NCI-H146 (cell line): ENCODE measurements around the gene NTF4.
A peak's percentile ranks its signal among the peaks of the same experiment; 100 is the strongest.

Experiments
- DNase-seq: peaks from one replicate; lab custom pipeline; 2025; lab: John Stamatoyannopoulos, UW

NTF4 gene

DNA sequence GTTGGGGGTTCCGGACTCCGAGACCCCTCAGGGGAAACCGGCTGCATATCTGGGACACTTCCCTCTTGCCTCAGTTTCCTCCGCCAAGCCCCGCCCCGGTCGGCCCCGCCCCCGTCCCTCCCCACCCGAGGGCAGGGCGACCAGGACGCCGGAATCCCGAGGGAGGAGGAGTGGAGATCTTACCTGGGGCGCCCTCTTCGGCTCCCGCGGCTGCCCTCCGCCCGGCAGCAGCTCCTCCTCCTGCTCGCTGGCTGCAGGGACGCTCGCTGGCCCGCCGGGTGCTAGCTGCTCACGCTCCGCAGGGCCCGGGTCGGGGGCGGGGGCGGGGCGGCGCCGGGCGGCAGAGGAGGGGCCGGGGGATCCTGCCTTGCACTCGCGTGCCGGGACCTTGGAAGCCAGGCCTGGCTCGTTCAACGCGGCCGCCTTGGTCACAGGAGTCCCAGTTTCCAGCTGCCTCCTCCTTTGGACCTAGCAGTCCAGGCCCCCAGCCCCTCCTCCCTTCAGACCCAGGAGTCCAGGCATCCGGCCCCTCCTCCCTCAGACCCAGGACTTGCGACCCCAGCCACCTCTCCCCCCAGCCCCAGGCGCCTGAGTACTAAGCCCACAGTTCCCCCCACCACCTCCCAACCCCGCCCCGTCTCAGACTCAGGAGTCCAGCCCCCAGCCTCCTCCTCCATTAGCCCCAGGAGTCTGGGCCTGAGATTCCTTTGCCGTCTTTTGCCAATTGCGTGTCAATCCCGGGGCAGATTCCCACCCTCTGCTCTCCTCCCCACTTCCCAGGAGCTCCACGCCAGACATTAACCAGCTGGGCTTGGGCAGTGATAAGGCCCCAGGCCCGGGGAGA lies at the start of gene NTF4:
Gene NTF4 (minus strand): TSS at position 51 of the 844 bp plus-strand sequence. CDS start 2,821 bp downstream, outside the sequence.
- DNase-seq = peak; percentile 26

- peak; percentile 72 for DNase-seq
These were observed 49.4 kb upstream of the NTF4 start, which contains the start of gene LIN7B for GRCh38 chr19:49113762-49114629. TSS of gene LIN7B (plus strand) at chr19:49114370. CDS start at chr19:49114405, 35 bp downstream.

DNA sequence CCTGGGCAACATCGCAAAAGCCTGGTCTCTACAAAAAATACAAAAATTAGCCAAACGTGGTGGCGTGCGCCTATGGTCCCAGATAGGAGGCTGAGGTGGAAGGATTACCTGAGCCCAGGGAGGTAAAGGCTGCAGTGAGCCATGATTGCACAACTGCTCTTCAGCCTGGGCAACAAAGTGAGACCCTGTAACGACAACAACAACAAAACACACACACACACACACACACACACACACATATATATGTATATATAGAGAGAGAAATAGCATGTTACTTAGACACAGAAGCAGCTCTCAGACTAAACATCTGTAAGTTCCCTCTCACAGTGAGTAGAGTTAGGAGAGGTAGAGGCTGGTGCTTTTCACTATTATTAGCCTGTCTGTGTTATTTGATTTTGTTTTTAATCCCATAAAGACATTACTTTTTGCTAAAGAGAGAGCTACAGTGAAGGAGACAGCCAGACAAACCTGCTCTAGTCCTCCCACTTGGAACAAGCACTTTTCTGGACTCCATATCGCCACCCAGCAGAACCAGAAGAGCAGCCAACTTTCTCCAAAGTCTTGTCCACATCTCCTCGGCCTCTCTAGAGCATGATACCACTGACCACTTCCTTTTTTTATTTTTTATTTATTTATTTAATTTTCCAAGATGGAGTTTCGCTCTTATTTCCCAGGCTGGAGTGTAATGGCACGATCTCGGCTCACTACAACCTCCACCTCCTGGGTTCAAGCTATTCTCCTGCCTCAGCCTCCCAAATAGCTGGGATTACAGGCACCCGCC lies 46.8 kb upstream of the NTF4 start:
- no peak for DNase-seq

GRCh38 chr19:49110567-49110966 lies 45.9 kb upstream of the NTF4 start:
- no peak for DNase-seq

DNA sequence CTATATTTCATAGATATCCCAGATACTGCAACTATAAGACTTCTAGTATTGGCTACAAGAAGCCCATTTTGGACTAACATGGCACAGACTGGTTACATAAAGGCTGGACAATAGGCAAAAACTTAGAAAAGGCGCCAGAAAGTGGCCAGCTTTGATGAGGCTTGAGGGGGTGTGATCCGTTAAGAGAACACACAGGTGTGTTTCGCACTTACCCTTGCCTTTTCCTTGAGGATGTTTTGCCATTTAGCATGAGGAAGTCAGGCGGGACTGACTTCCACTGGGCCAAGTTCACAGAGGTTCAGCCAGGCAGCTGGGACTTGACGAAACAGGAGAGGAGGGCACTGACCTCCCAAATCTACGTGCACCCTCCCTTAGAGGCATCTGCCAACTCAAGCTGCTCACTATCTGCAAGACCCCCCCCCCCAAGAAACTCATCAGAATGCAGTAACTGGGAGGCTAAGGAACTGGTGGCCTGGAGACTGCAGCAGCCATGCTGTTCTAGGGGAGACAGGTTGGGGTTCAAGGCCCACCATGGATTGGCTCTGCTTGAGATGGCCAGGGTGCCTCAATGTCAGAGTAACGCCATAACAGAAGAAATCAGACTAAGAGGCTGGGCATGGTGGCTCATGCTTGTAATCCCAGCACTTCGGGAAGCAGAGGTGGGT lies 45.1 kb upstream of the NTF4 start:
- DNase-seq = no peak

- no peak for DNase-seq
These were observed 44.4 kb upstream of the NTF4 start for GRCh38 chr19:49109051-49109450.

- no peak for DNase-seq
These were observed 43.2 kb upstream of the NTF4 start for GRCh38 chr19:49107625-49108459.

DNA sequence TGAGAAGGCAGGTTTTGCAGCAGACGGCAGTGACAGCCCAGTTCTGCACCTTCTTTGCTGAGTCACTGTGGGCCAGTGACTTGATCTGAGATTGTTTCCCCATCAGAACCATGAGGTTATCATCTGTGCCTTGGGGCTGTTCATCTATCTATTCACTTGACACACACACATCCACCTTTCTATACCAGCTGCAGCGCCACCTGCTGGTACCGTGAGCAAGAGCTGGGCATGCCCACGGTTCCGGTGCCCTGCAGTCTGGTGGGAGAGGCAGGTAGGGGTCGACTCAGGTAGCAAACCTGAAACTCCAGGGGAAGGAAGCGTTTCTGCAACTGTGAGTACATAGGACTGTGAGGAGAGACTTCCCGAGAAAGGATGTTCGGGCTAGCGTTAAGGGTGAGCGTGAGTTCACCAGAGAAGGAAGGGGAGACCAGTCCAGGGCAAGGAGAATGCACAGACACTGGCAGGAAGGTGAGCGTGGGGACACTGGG lies 42.1 kb upstream of the NTF4 start:
- DNase-seq = peak; percentile 40

GRCh38 chr19:49104229-49104864 lies 39.7 kb upstream of the NTF4 start:
- no peak for DNase-seq

DNA sequence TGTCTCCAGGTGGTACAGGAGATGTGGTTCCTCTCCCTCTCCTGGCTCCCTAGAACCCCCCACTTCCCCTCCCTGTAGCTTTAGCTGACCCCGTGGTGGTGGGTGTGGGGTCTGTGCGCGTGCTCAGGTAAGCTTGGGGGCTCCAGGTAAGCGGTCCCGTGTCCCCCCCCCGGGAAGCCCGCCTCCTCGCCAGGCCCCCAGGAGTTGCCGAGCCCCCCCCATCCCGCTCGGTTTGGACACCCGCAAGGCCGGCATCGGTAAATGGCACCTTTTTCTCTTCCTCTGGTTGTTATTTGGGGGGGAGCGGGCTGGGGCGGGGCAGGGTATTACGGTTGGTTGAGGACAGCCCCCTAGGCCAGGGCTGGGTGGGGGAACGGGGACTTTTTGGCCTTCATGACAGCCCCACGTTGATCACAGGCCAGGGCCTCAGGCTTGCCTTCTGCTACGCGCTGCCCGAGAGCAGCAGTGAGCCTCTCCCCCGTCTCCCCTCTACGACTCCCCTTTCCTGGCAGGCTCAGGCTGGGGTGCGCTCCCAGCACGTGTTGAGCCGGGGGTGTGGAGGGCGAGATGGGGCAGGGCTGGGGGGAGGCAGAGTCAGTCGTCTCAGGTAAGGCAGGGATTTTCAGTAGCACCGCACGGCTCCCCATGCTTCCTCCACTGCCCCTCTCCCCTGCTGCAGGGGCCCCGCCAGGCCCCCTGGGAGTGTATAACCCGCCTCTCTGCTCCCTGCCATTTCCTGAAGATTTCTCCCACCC lies 38.9 kb upstream of the NTF4 start:
- DNase-seq = no peak

- no peak for DNase-seq
These were observed 37.7 kb upstream of the NTF4 start for GRCh38 chr19:49102303-49102702.

- no peak for DNase-seq
These were observed 36.5 kb upstream of the NTF4 start for GRCh38 chr19:49101160-49101559.

- DNase-seq = no peak
These were observed 34.2 kb upstream of the NTF4 start for GRCh38 chr19:49098795-49099194.

DNA sequence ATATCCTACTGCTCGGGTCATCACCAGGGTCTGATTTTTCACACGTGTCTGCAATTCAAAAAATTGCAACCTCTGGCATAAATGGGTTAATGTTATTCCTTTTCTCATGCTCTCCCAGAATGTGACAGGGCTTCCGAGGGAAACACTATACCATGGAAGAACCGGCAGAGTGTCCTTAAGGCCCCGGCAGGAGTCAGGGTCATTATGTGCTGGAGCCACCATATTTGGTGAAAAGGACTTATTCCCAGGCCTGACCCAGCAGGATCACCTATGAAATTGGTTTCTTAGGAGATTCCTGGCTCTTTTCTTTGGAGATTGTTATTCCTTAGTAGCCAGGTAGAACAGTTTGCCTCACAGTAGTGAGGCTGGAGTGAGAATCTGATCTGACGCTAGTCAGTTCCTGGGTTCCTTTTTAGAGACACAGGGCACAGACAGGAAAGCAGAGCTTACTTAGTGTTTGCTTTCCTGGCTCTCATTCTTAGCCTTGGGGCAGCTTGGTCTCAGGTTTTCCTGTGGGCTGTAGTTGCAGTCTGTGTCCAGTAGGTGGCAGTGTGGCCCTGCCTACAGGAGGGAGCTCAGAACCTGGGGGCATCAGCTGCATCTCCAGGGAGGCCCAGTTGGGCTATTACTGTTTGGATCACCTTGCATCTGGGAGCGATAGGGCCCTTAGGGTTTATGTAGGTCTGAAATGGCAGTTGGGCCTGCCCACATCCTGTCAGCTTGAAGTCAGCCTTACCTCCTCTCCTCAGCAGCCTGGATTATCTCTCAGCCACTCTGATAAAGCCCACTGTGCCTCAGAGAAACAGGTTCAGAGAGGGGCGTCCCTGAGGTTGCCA lies 33.1 kb upstream of the NTF4 start:
- peak; percentile 72 for DNase-seq

GRCh38 chr19:49094505-49095482 lies 30.2 kb upstream of the NTF4 start:
- DNase-seq = no peak

DNA sequence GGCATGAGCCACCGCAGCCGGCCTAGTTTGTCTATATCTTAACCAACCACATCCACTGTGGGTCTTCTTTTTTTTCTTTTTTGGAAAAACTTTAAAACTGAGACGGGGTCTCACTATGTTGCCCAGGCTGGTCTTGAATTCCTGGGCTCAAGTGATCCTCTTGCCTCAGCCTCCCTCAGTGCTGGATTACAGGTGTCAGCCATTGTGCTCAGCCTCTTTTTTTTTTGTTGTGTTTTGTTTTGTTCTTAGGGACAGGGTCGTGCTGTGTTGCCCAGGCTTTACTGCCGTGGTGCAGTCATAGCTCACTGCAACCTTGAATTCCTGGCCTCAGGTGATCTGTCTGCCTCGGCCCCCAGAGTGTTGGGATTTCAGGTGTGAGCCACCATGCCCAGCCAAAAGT lies 28.1 kb upstream of the NTF4 start:
- no peak for DNase-seq
